H1 (cell line): ENCODE measurements around the gene ZMYM3. TPM values are rescaled to one million over a fixed set of nuclear protein-coding genes. Genes with fewer than 3 reads are reported as not detected.

Experiments
- ASH2L ChIP-seq: fragments of 200-600, 300-600 bp; sonication (generic); IDR thresholded peaks from one replicate; pipeline ENCODE4 v1.7.1; 2017; ENCODE audit warnings: low read length
- BACH1 ChIP-seq: IDR thresholded peaks from 2 replicates; pipeline ENCODE4 v1.6.1; 2012; ENCODE audit warnings: low read length, improper control_type of control experiment
- CHD1 ChIP-seq: IDR thresholded peaks from 2 replicates; pipeline ENCODE4 v1.6.1; 2012; ENCODE audit warnings: low read depth, low read length, improper control_type of control experiment
- E2F6 ChIP-seq: IDR thresholded peaks from 2 replicates; pipeline ENCODE4 v1.6.1; 2012; ENCODE audit warnings: inconsistent platforms
- EGR1 ChIP-seq: IDR thresholded peaks from 2 replicates; pipeline ENCODE4 v1.6.1; 2011; ENCODE audit warnings: low read depth, low read length, borderline replicate concordance
- FOSL1 ChIP-seq: IDR thresholded peaks from 2 replicates; pipeline ENCODE4 v1.6.1; 2011; ENCODE audit warnings: mild to moderate bottlenecking, low read depth, low read length, moderate library complexity; ENCODE audit not compliant: insufficient read depth
- HDAC6 ChIP-seq: IDR thresholded peaks from one replicate; pipeline ENCODE4 v1.7.1; 2012; ENCODE audit warnings: low read depth, mild to moderate bottlenecking, inconsistent platforms, low read length, moderate library complexity
- KDM1A ChIP-seq: fragments of 200-600, 300-600 bp; sonication (generic); IDR thresholded peaks from 2 replicates; pipeline ENCODE4 v1.7.1; 2016; ENCODE audit warnings: mild to moderate bottlenecking, low read length, borderline replicate concordance
- RAD21 ChIP-seq, 2 experiments: IDR thresholded peaks in 1 of 2; conservative IDR thresholded peaks in 1 of 2; 2 replicates each; pipeline ENCODE4 v1.6.1; 2011; ENCODE audit warnings: low read depth in 2 of 2, low read length in 2 of 2, improper control_type of control experiment in 1 of 2, inconsistent platforms in 1 of 2, mild to moderate bottlenecking in 1 of 2, moderate library complexity in 1 of 2
- RBBP5 ChIP-seq: IDR thresholded peaks from 2 replicates; pipeline ENCODE4 v1.7.1; 2012; ENCODE audit warnings: low read depth, mild to moderate bottlenecking, inconsistent platforms, low read length, moderate library complexity, borderline replicate concordance
- SIN3A ChIP-seq, 2 experiments: IDR thresholded peaks in 1 of 2; conservative IDR thresholded peaks in 1 of 2; 2 replicates each; pipeline ENCODE4 v1.6.1; 2011 to 2012; ENCODE audit warnings: low read length in 2 of 2, improper control_type of control experiment in 1 of 2, low read depth in 1 of 2, mild to moderate bottlenecking in 1 of 2
- SP2 ChIP-seq: IDR thresholded peaks from 2 replicates; pipeline ENCODE4 v1.6.1; 2012; ENCODE audit warnings: mild to moderate bottlenecking, low read length, inconsistent platforms
- SRF ChIP-seq: IDR thresholded peaks from 2 replicates; pipeline ENCODE4 v1.6.1; 2011; ENCODE audit warnings: mild to moderate bottlenecking, low read depth, low read length, moderate library complexity
- SUZ12 ChIP-seq: fragments of 200-600 bp; sonication (generic); IDR thresholded peaks from 2 replicates; pipeline ENCODE4 v1.6.1; 2012; ENCODE audit warnings: mild to moderate bottlenecking, inconsistent platforms, low read length, moderate library complexity, mixed read lengths
- TAF7 ChIP-seq: optimal IDR thresholded peaks from 2 replicates; pipeline ENCODE3; 2011; ENCODE audit warnings: low read depth, mild to moderate bottlenecking, inconsistent platforms, low read length, moderate library complexity, borderline replicate concordance
- ZNF274 ChIP-seq: IDR thresholded peaks from 2 replicates; pipeline ENCODE4 v1.7.0; 2012; ENCODE audit warnings: low read length, borderline replicate concordance; ENCODE audit errors: extremely low read depth
- polyA plus RNA-seq, 7 experiments: library from polyadenylated mRNA; depleted of rRNA in 3 of 7; stranded (reverse) in 5 of 7; unstranded in 2 of 7; fragments of >200 nt in 5 of 7; fragments of 200-250 nt in 2 of 7; gene quantifications; 1 replicate in 5 of 7; 2 replicates in 1 of 7; 4 replicates in 1 of 7; pipeline versions ENCODE4 v1.2.1 to v1.2.3, GENCODE V29; 2011 to 2013; ENCODE audit warnings: missing spikeins in 2 of 7, mixed read lengths in 2 of 7
- total RNA-seq: library from RNA; stranded (reverse); fragmentation: NEBNext Ultra II Directional; extraction: Animal tissue kit (Norgen Biotek cat#: 25700); gene quantifications from 2 replicates; pipeline ENCODE4 v1.2.1, GENCODE V29; 2021
- TF ChIP-seq, protein P1 (sequence below), 3 experiments: IDR thresholded peaks; 1 replicate in 2 of 3; 2 replicates in 1 of 3; pipeline versions ENCODE4 v1.5.1 to v1.6.1; 2011; ENCODE audit warnings: low read length in 3 of 3, mild to moderate bottlenecking in 3 of 3, inconsistent platforms in 2 of 3, low read depth in 1 of 3, moderate library complexity in 1 of 3; ENCODE audit not compliant: insufficient read depth in 1 of 3; ENCODE audit errors: control extremely low read depth in 1 of 3

Gene ZMYM3
- total and polyA plus RNA-seq, 2 of the 8 experiments (the other 6 are each of a cell fraction or from before 2014, with no cell fraction given), result 56.7 to 82.0 TPM

- TF ChIP-seq FOSL1 (no peak), RAD21 (IDR thresholded peaks at IDR 0.05 in 1 of 2, conservative IDR thresholded peaks at IDR 0.05 in 1 of 2; ENCODE audit: low read depth in 2 of 2, low read length in 2 of 2) (no peak), SP2 (no peak), SRF (no peak), CHD1 (no peak), BACH1 (no peak), TAF7 (no peak), ZNF274 (no peak), EGR1 (peak; percentile 90), HDAC6 (no peak), ASH2L (peak; percentile 30), RBBP5 (no peak), SUZ12 (no peak), E2F6 (no peak), SIN3A (conservative IDR thresholded peaks at IDR 0.05 in 1 of 2, IDR thresholded peaks at IDR 0.05 in 1 of 2; ENCODE audit: low read depth in 1 of 2, low read length in 2 of 2) (0 out of 4 replicates have a peak, but pooled peaks of 1 of the 2 experiments have one; percentile 24), KDM1A (no peak)
- TF ChIP-seq, protein P1, sequence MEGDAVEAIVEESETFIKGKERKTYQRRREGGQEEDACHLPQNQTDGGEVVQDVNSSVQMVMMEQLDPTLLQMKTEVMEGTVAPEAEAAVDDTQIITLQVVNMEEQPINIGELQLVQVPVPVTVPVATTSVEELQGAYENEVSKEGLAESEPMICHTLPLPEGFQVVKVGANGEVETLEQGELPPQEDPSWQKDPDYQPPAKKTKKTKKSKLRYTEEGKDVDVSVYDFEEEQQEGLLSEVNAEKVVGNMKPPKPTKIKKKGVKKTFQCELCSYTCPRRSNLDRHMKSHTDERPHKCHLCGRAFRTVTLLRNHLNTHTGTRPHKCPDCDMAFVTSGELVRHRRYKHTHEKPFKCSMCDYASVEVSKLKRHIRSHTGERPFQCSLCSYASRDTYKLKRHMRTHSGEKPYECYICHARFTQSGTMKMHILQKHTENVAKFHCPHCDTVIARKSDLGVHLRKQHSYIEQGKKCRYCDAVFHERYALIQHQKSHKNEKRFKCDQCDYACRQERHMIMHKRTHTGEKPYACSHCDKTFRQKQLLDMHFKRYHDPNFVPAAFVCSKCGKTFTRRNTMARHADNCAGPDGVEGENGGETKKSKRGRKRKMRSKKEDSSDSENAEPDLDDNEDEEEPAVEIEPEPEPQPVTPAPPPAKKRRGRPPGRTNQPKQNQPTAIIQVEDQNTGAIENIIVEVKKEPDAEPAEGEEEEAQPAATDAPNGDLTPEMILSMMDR (IDR thresholded peaks at IDR 0.05; ENCODE audit: control extremely low read depth in 1 of 3, insufficient read depth in 1 of 3, low read depth in 1 of 3, low read length in 3 of 3), result no peak
- TF ChIP-seq, all 59 proteins: peak for 4
Measured at GRCh38 chrX:71282514-71283402, 28.8 kb upstream of the ZMYM3 start (continued).
